PFSK-1 (cell line): Measurements from ENCODE around the gene CASP10.

Source experiments
- FOXP2 ChIP-seq: optimal IDR thresholded peaks from 2 replicates; pipeline ENCODE3; 2011; ENCODE audit warnings: borderline replicate concordance, control low read depth, inconsistent platforms; ENCODE audit not compliant: insufficient read depth; ENCODE audit errors: extremely low read length, extremely low read depth
- POLR2AphosphoS5 ChIP-seq: IDR thresholded peaks from 2 replicates; pipeline ENCODE4 v1.6.1; 2012; ENCODE audit warnings: low read depth, mild to moderate bottlenecking, control low read depth, low read length, moderate library complexity
- REST ChIP-seq, 2 experiments: IDR thresholded peaks; 2 replicates each; pipeline versions ENCODE4 v1.6.1 to v1.8.0; 2011 to 2012; ENCODE audit warnings: low read depth in 2 of 2, low read length in 2 of 2, control low read depth in 1 of 2, inconsistent platforms in 1 of 2, mild to moderate bottlenecking in 1 of 2, moderate library complexity in 1 of 2; ENCODE audit not compliant: insufficient read depth in 1 of 2
- SIN3A ChIP-seq: IDR thresholded peaks from 2 replicates; pipeline ENCODE4 v1.6.1; 2012; ENCODE audit warnings: mild to moderate bottlenecking, low read length, moderate library complexity, borderline replicate concordance; ENCODE audit not compliant: insufficient read depth
- TAF1 ChIP-seq: IDR thresholded peaks from 2 replicates; pipeline ENCODE4 v1.6.1; 2012; ENCODE audit warnings: low read length, control low read depth, borderline replicate concordance; ENCODE audit not compliant: insufficient read depth

Gene CASP10

GRCh38 chr2:201261471-201261870 lies 78.5 kb downstream of the CASP10 start:
- TF ChIP-seq POLR2AphosphoS5, result no peak
- no peak for TF ChIP-seq REST (IDR thresholded peaks at IDR 0.05; ENCODE audit: insufficient read depth in 1 of 2, low read depth in 2 of 2, low read length in 2 of 2)
- TF ChIP-seq SIN3A, result no peak
- TF ChIP-seq FOXP2, result no peak
- no peak for TF ChIP-seq TAF1

DNA sequence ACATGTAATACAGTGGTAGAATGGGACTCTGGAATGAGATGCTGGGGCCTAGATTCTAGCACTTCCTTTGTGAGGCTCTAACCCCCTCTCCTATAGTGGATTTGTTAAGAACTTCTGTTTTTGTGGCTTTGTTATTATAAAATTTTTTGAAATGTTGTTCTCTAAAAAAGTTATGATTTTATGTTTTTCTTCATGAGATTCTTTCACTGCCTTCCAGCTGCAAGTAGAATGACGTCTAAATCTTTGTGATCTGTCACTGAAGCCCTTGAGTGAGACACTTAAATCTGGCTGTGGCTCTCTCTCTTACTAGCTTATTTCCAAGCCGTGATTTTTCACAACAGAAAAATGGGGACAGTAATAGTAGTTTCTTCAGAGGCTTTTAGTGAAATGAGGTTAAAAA lies 79.0 kb downstream of the CASP10 start:
- no peak for TF ChIP-seq REST (IDR thresholded peaks at IDR 0.05; ENCODE audit: insufficient read depth in 1 of 2, low read depth in 2 of 2, low read length in 2 of 2)
- no peak for TF ChIP-seq SIN3A
- TF ChIP-seq FOXP2, result no peak
- TF ChIP-seq POLR2AphosphoS5, result no peak
- TF ChIP-seq TAF1, result no peak

- TF ChIP-seq FOXP2 (no peak), TAF1 (no peak), REST (IDR thresholded peaks at IDR 0.05; ENCODE audit: insufficient read depth in 1 of 2, low read depth in 2 of 2, low read length in 2 of 2) (no peak), SIN3A (no peak), POLR2AphosphoS5 (no peak)
Measured at GRCh38 chr2:201262718-201263117, 79.8 kb downstream of the CASP10 start.

DNA sequence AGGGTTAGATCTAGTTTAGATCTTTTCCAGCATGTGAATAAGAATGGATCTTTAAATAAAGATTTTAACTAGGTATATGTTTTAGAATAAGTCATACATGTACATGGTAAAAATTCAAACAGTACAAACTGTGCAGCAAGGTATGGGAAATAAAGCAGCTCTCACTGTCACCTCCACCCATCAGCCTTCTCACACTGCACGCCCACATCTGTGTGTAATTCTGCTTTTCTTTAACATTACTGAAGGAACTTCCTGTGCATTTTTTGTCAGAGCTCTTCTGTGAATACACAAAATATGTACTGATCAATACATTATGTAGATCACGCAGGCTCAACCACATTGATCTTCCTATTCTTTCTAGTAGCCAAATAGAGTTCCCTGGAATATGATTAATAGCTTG lies 80.8 kb downstream of the CASP10 start:
- TF ChIP-seq POLR2AphosphoS5 (no peak), REST (IDR thresholded peaks at IDR 0.05; ENCODE audit: insufficient read depth in 1 of 2, low read depth in 2 of 2, low read length in 2 of 2) (no peak), FOXP2 (no peak), SIN3A (no peak), TAF1 (no peak)
